RKO (cell line): ENCODE measurements around the gene HOXA3.

Experiments used
- DNase-seq: peaks from one replicate; pipeline ENCODE4 v3.0.0-alpha.2; 2016; ENCODE audit warnings: low spot score

The HOXA3 gene

GRCh38 chr7:27128776-27129728 lies 23.3 kb downstream of the HOXA3 start:
- DNase-seq: no peak

DNA sequence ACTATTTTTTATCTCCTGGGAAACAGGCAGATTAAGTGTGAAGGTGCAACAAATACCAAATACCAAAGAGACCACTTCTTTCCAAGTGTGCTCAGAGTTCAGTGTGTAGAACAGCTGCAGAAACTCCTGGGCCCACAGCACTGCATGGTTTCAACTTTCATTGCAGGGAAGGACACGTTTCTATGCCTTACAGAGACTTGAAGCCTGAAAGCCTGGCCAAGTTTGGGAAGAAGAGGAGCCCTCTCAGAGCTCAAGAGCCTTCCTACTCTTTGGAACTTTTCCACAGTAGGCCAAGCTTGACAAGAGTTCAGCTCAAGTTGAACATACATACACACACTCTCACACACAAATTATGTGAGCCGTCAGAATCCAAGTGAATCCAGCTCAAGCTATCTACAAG lies 24.3 kb downstream of the HOXA3 start:
- no peak for DNase-seq

DNA sequence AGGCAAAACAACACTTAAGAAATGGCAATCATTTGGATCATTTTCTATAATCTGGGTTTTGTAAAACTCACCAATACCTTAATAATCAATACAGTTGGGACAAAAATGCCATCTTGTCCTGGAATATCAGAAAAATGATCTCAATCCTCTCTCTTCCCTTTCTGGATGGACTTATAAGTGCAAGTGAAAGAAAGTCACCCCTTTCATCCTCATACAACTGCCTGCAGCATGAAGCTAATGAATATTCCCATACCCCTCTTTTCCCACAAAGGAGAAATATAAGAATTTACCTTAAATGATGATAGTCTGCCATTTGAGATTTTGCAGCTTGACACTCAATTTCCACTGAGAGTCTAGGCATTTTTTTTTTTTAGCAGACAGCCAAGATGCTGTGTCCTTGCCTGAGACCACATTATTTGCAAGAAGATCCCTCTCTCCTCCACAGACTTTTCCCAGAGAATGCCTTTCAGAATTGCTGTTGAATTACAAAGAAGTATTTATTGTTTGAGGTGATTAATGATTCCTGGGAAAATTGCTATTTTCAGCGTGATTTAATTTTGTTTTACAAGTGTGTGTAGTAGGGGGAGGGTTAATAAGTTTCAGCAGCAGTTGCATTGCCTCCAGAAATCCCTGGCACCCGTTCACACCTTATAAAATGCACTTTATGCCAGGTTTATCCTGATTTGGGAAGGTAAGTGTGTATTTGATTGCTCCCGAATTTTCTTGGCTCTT lies 25.6 kb downstream of the HOXA3 start:
- no peak for DNase-seq

GRCh38 chr7:27125986-27126394 lies 26.4 kb downstream of the HOXA3 start:
- DNase-seq: no peak

DNA sequence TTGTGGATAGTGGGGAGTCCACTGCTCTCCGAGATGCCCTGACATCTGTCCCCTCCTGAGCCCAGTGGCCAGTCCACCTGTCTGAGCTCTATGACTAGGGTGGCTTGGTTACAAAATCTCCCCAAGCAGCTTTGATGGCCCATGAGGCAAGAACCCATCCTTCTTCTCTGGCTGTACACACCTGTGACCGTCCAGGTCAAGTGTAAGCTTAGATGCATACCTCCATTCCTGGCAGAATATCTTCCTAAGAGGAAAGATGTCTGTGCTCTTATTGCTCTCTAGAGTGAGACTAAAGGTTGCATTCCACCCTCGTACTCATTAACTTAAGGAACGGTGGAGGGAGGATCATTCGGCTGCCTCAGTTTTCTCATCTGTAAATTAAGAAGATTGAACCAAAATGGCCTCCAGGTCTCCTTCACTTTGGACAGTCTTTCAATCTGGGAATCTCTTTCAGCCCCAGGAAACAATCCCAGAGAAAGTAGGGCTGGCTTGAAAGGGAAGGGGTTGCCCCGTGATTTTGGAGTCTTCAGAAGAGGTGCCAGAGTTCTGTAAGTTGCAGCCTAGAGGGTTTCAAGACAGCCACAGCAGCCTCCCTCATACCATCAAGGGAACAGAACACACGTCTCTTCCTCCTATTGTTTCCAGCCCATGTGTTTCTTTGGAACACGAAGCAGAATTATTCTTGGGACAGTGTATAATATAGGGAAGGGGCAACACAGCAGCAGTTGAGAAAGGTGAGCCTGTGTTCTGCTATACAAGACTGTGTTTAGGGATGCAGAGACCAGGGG lies 27.3 kb downstream of the HOXA3 start:
- DNase-seq: no peak

GRCh38 chr7:27124096-27124901 lies 28.1 kb downstream of the HOXA3 start:
- DNase-seq: no peak

GRCh38 chr7:27123477-27124053 lies 28.8 kb downstream of the HOXA3 start:
- no peak for DNase-seq

GRCh38 chr7:27123007-27123476 lies 29.3 kb downstream of the HOXA3 start:
- DNase-seq: no peak

GRCh38 chr7:27122077-27122910 lies 30.1 kb downstream of the HOXA3 start:
- DNase-seq: no peak

DNA sequence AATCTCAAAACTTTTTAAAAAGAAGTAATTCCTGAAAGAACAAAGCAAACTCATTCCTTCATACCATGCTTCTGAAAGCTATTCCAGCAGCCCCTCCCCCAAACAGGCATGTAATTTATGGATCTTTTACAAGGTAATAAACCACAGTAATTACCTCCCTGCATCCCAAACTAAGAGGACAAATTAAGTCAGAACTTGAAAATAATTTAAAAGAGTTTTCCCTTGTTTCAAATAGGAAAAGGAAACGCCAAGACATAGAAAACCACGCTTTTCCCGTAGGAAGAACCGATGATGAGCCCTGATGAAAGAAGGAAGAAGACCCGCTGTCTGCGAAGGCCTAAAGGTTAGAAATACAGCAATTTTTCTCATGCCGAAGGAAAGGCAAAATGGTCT lies 30.7 kb downstream of the HOXA3 start:
- DNase-seq: no peak

- DNase-seq: no peak
These were observed 32.9 kb downstream of the HOXA3 start for GRCh38 chr7:27119412-27119911.

DNA sequence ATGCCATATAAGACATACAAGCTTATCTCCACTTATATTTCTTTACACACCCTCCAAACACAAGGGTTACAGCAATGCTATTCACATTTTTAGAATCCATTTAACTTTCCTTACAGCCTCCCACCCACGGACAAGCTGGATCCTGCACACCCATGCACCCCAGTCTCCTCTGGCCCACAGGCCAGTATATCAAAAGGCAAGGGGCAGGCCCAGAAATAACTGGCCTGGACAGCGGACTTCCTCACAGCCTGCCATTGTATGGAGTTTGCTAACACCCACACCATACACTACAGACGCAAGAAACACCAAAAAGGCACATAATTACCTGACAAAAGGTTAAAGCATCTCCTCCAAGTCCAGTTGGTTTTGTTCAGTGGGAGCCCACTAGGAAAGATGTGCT lies 33.8 kb downstream of the HOXA3 start:
- DNase-seq: no peak

DNA sequence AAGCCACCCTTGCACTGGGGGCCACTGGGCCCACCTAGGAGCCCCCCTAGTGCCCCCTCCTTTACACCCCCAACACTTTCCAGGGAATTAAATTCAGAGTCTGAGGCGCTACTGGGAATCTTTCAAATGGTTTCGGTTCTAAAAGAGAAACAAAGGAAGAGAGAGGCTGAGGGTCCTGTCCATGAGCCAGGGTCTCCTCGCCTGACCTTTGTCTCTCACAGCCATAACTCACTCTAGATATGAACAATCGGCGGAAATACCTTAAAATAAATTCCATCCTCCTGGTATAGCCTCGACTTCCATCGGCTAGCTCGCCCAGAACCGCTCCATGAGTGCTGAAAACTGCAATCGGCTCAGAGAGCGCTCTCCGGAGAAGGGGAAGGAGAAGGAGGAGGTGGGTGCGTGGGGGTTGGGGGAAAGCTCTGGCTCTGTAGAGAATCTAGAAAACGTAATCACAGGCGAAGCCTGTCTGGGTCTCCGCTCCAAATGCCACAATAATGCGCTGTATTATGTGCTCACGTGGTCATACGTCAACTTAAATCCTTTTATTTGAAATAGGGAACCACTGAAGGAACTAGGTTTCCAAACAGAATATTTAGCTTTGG lies 34.4 kb downstream of the HOXA3 start:
- DNase-seq: no peak

- DNase-seq: no peak
These were observed 35.2 kb downstream of the HOXA3 start for GRCh38 chr7:27116962-27117886.

GRCh38 chr7:27116031-27116961 lies 36.1 kb downstream of the HOXA3 start:
- DNase-seq: no peak

GRCh38 chr7:27115221-27116026 lies 37.0 kb downstream of the HOXA3 start:
- peak; percentile 82 for DNase-seq

DNA sequence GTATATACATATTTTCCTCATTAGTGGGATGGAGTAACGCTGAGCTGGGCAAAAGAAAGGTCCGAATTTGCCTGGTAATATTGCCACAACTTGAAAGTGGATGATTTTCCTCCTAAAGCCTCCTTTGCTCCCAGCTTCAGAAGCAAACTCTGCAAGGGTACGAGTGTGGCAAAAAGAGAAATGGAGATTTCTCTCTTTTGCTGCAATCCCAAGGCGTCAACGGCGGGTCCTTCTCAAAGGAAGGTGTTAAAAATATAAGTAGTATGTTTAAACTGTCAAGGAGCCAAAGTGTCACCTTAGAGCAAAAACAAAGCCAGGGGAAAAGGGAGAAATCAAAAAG lies 37.5 kb downstream of the HOXA3 start:
- DNase-seq: no peak
